HG02759 (cell line): ENCODE data around the gene BPNT1.
"Not testable (repeated sequence)": the region's sequence is repeated elsewhere in the genome, so short reads cannot be mapped to it uniquely, and the experiment has no call there.

Experiments
- ATAC-seq: cut with Tn5 transposase; IDR thresholded peaks from one replicate; pipeline ENCODE4 v1.9.1; 2021; ENCODE audit warnings: mild to moderate bottlenecking, moderate library complexity; ENCODE audit not compliant: unreplicated experiment

The BPNT1 gene

GRCh38 chr1:220084460-220084859 lies 5.1 kb downstream of the BPNT1 start:
- ATAC-seq = no peak

GRCh38 chr1:220077887-220078286 lies 11.7 kb downstream of the BPNT1 start:
- ATAC-seq = no peak

GRCh38 chr1:220076861-220077762 lies 12.5 kb downstream of the BPNT1 start:
- no peak for ATAC-seq

- ATAC-seq = no peak
Measured at GRCh38 chr1:220067269-220068204, 22.1 kb downstream of the BPNT1 start.

- no peak for ATAC-seq
Measured at GRCh38 chr1:220062629-220063028, 27.0 kb downstream of the BPNT1 start.

GRCh38 chr1:220060876-220061275 lies 28.7 kb downstream of the BPNT1 start:
- no peak for ATAC-seq

- no peak for ATAC-seq
Measured at GRCh38 chr1:220056374-220056773, 33.2 kb downstream of the BPNT1 start.

- peak; percentile 99 for ATAC-seq
Measured at GRCh38 chr1:220046052-220046930, 43.3 kb downstream of the BPNT1 start, which contains the start of gene EPRS1. Gene EPRS1, minus strand, starts transcription at chr1:220046505. Its CDS starts 117 bp downstream, at chr1:220046388.

- no peak for ATAC-seq
Measured at GRCh38 chr1:220045356-220046051, 44.1 kb downstream of the BPNT1 start.

- ATAC-seq = no peak
Measured at GRCh38 chr1:220044678-220045355, 44.8 kb downstream of the BPNT1 start.

- no peak for ATAC-seq
Measured at GRCh38 chr1:220043646-220044045, 45.9 kb downstream of the BPNT1 start.

- ATAC-seq = no peak
Measured at GRCh38 chr1:220040028-220040596, 49.5 kb downstream of the BPNT1 start.

- ATAC-seq = no peak
Measured at GRCh38 chr1:220038640-220039039, 50.9 kb downstream of the BPNT1 start.

GRCh38 chr1:220037810-220038209 lies 51.8 kb downstream of the BPNT1 start:
- ATAC-seq = not testable (repeated sequence)

- ATAC-seq = no peak
Measured at GRCh38 chr1:220032911-220033310, 56.7 kb downstream of the BPNT1 start.

GRCh38 chr1:220031287-220031686 lies 58.3 kb downstream of the BPNT1 start:
- ATAC-seq = no peak

GRCh38 chr1:220028346-220028895 lies 61.2 kb downstream of the BPNT1 start:
- no peak for ATAC-seq

- no peak for ATAC-seq
Measured at GRCh38 chr1:220019071-220019470, 70.5 kb downstream of the BPNT1 start.

- peak; percentile 62 for ATAC-seq
Measured at GRCh38 chr1:220013497-220013896, 76.1 kb downstream of the BPNT1 start.
